Motor neuron (in vitro differentiated cells): Measurements from ENCODE around the gene PDE4D. TPM values are rescaled to one million over a fixed set of nuclear protein-coding genes. Genes with fewer than 3 reads are reported as not detected.
A peak's percentile ranks its signal among the peaks of the same experiment; 100 is the strongest.

Source experiments
- ATAC-seq, 8 experiments: fragments of 200-7000 bp; cut with Tn5 transposase; replicated peaks in 6 of 8; 2 replicates each; pipeline ENCODE4 v1.8.0; 2021; ENCODE audit warnings: mild to moderate bottlenecking in 8 of 8, moderate library complexity in 8 of 8
- H3K27ac ChIP-seq, 2 donors: fragments of 250-450 bp; sonication (Bioruptor Pico); 2 replicates each; pipeline ENCODE4 v1.9.0; 2021; ENCODE audit warnings: antibody characterized with exemption in 2 of 2, mild to moderate bottlenecking in 2 of 2, moderate library complexity in 1 of 2
- H3K4me1 ChIP-seq, 2 donors: fragments of 250-450 bp; sonication (Bioruptor Pico); replicated peaks in 1 of 2; 2 replicates each; pipeline ENCODE4 v1.6.1; 2021; ENCODE audit warnings: antibody characterized with exemption in 2 of 2, mild to moderate bottlenecking in 2 of 2, moderate library complexity in 1 of 2
- H3K4me3 ChIP-seq, 5 donors: fragments of 250-450 bp; sonication (Bioruptor Pico); 2 replicates each; pipeline ENCODE4 v1.9.0; 2021; ENCODE audit warnings: antibody characterized with exemption in 5 of 5, mild to moderate bottlenecking in 5 of 5, moderate library complexity in 4 of 5
- WGBS, 10 experiments: fragments of 450-650 bp; shearing (Covaris generic); methylation state at CpG; one replicate each; pipeline ENCODE4 v1.0.0; 2022; 5-methylcytosine and 5-hydroxymethylcytosine counted together
- in situ Hi-C, 9 experiments: fragments of 400-800 bp; cut with MboI; loops; one replicate each; pipeline ENCODE4 v1.15.0; 2021; ENCODE audit warnings: low sequenced_read_pairs in 9 of 9, low pct_unique_long_range_greater_than_20kb in 2 of 9; ENCODE audit not compliant: unreplicated experiment in 9 of 9
- total RNA-seq, 8 experiments: library from RNA; unstranded; fragments of 300-600 nt; gene quantifications; 2 replicates each; pipeline versions ENCODE4 v1.2.3 to v1.2.4, GENCODE V29; 2022

PDE4D gene
- total RNA-seq, 8 experiments from 2014 or later, result 10.1 to 57.2 (median 23.7) TPM

DNA sequence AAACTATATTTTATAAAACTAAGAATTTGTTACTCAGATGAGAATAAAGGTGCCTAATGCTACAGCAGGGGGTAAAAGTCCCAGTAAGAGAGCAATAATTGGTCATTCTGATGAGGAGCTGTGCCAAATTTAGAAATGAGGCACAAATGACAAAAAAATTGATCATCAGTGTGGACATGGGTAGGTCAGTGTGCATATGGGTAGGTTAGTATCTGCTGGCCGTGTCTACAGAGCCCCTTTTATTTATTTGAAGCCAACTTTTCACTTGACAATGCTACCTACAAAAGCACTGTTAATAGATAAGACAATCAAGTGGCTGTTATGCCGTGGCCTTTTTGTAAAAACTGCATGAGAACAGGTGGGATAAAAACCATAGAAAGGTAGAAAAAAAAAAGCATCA lies 856.1 kb downstream of the PDE4D start:
- in situ Hi-C loops, result loop anchor here in 2 of 9 experiments (25.0 kb wide), 1 partner anchor 125 kb away; no protein-coding TSS in a partner anchor

GRCh38 chr5:59037041-59037440 lies 856.5 kb downstream of the PDE4D start:
- H3K4me3 ChIP-seq, result peak overlapping the region in 3 of 5 donors; percentile 6 to 85 (median 57)
- in situ Hi-C loops, result loop anchor here in 2 of 9 experiments (25.0 kb wide), 1 partner anchor 125 kb away; no protein-coding TSS in a partner anchor
- ATAC-seq, result no peak
- H3K27ac ChIP-seq, result no peak overlapping the region
- 63 to 100% (median 90%) methylated on average over 1 to 2 of the region's 2 CpGs; no CpG with 5 or more reads in 2 of the 10 experiments for WGBS, 10 experiments
- H3K4me1 ChIP-seq, result peaks cover 0 to 19% of the 10 kb centered on the region in 2 donors

More for the DNA sequence above, 856.1 kb downstream of the PDE4D start:
- Histone ChIP-seq H3K4me3 (peak overlapping the region in 3 of 5 donors; percentile 6 to 85 (median 57)), H3K27ac (no peak overlapping the region), H3K4me1 (peaks cover 0 to 19% of the 10 kb centered on the region in 2 donors)
- 78 to 100% (median 83%) methylated on average over 1 to 2 of the region's 2 CpGs; no CpG with 5 or more reads in 1 of the 10 experiments for WGBS, 10 experiments
- ATAC-seq, result no peak

DNA sequence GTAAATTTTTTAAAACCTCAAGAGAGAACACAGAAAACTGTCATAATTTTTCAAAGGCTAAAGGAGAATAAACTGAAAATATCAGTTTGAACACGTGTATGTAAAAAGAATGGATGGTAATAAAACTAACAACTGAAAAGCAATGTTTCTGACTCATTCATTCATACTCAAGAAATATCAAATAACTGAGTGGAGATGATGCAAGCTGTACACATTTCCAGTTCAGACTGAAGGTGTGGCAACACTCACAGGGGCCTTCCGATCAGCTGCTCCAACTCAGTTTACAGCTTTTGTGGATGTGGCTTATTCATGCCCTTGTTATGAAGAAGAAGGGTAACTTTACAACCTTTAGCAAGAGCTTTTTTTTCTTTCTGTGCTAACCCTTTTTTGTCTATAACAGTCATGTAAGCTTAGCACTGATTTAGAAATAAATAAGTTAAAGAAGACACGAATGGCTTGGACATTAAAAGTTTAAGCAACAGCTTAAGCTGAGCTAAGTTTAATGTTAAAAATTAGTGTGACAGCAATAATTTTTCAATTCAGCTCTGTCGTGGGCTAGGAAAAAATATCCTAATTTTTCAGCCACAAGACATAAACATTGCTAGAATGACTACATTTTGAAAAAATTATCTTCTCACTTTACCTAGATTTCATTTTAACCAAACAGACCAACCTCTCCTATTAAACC lies 857.1 kb downstream of the PDE4D start:
- ATAC-seq, result peak in 6 of 8 experiments; percentile 3 to 63 (median 26)
- peaks cover 0 to 19% of the 10 kb centered on the region in 2 donors for H3K4me1 ChIP-seq
- peak overlapping the region in 2 of 5 donors; percentile 57 to 85 for H3K4me3 ChIP-seq
- in situ Hi-C loops, result loop anchor here in 2 of 9 experiments (25.0 kb wide), 1 partner anchor 126 kb away; no protein-coding TSS in a partner anchor
- 0 to 78% (median 48%) methylated on average over 2 to 4 of the region's 4 CpGs; no CpG with 5 or more reads in 1 of the 10 experiments for WGBS, 10 experiments
- H3K27ac ChIP-seq, result no peak overlapping the region

DNA sequence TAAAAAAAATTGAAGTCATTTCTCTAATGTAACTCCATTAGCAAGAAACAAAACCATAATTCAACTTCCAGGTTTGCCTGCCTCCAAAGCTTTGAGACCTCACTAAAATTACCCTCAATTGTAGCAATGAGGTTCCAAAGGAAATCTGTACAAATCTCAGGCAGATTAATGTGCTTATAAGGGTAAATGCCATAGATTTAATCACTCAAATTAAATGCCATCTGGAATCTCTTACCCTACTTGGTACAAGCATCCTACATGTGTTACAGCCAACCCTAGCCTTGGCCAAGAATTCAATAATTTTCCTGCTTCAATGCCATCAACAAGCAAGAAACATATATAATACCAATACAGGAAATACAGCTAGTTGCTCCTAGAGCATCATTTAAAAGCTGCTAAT lies 857.8 kb downstream of the PDE4D start:
- in situ Hi-C loops, result loop anchor here in 2 of 9 experiments (25.0 kb wide), 1 partner anchor 127 kb away; no protein-coding TSS in a partner anchor
- H3K27ac ChIP-seq, result no peak overlapping the region

GRCh38 chr5:59034498-59035186 lies 858.9 kb downstream of the PDE4D start:
- in situ Hi-C loops, result loop anchor here in 2 of 9 experiments (25.0 kb wide), 1 partner anchor 128 kb away; no protein-coding TSS in a partner anchor
- Histone ChIP-seq H3K4me1 (peaks cover 0 to 19% of the 10 kb centered on the region in 2 donors), H3K4me3 (no peak overlapping the region), H3K27ac (no peak overlapping the region)
- peak in 3 of 8 experiments; percentile 5 to 39 (median 21) for ATAC-seq
- WGBS, 10 experiments, result 0 to 69% (median 37%) methylated on average over 1 to 3 of the region's 3 CpGs; no CpG with 5 or more reads in 3 of the 10 experiments

More for the DNA sequence above, 857.8 kb downstream of the PDE4D start:
- Histone ChIP-seq H3K4me3 (peak overlapping the region in 2 of 5 donors; percentile 57 to 85), H3K4me1 (peaks cover 0 to 19% of the 10 kb centered on the region in 2 donors)
- no peak for ATAC-seq

- Histone ChIP-seq H3K4me1 (no peaks in the 10 kb centered on the region), H3K27ac (no peak overlapping the region), H3K4me3 (no peak overlapping the region)
- WGBS, 10 experiments, result 57 to 100% (median 95%) methylated on average over 1 to 6 of the region's 6 CpGs
- no peak for ATAC-seq
- in situ Hi-C loops, result loop anchor here in 2 of 9 experiments (25.0 kb wide), 1 partner anchor 135 kb away; no protein-coding TSS in a partner anchor
Observed at GRCh38 chr5:59027145-59027907, 866.2 kb downstream of the PDE4D start.

- Histone ChIP-seq H3K4me3 (no peak overlapping the region), H3K27ac (no peak overlapping the region), H3K4me1 (no peaks in the 10 kb centered on the region)
- in situ Hi-C loops, result loop anchor here in 2 of 9 experiments (25.0 kb wide), 1 partner anchor 137 kb away; no protein-coding TSS in a partner anchor
- ATAC-seq, result peak in 5 of 8 experiments; percentile 21 to 93 (median 33)
- WGBS, 10 experiments, result 75 to 100% (median 100%) methylated on average over 1 of the region's 1 CpG; no CpG with 5 or more reads in 4 of the 10 experiments
Observed at GRCh38 chr5:59025734-59026133, 867.8 kb downstream of the PDE4D start.

DNA sequence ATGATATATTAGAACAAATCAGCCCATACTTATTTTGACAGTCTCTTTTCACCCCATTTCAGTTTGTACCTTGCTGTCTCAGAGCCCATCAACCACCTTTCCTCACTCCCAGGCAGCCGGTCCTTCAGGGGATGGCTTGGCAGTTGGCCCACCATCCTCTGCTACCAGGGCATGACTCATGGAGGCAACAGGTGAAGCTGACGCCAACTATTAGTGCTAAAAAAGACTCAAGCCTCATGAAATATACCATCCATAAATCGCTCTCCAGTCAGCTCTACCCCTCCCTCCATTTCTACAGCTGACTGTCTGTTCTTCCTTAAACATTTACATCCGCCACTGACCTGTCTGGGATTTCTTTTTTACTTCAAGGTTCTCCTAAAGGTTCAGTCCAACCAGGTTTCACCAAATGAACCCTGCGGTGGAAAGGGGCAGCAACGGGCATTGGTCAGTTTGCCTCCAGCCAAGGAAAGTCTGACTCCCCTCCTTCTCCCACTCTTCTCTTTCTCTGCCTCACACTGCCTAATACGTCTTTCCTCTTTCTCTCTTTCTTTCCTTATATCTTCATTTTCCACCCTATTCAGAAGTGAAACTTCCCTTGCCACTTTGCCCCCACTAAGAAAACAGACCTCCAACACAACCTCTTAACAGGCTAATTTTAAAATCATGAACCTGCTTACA lies 871.5 kb downstream of the PDE4D start:
- Histone ChIP-seq H3K4me3 (no peak overlapping the region), H3K27ac (no peak overlapping the region), H3K4me1 (no peaks in the 10 kb centered on the region)
- in situ Hi-C loops, result loop anchor here in 2 of 9 experiments (25.0 kb wide), 2 partner anchors 110 to 135 kb away; no protein-coding TSS in a partner anchor
- 57 to 90% (median 75%) methylated on average over 1 to 7 of the region's 7 CpGs for WGBS, 10 experiments
- ATAC-seq, result no peak

DNA sequence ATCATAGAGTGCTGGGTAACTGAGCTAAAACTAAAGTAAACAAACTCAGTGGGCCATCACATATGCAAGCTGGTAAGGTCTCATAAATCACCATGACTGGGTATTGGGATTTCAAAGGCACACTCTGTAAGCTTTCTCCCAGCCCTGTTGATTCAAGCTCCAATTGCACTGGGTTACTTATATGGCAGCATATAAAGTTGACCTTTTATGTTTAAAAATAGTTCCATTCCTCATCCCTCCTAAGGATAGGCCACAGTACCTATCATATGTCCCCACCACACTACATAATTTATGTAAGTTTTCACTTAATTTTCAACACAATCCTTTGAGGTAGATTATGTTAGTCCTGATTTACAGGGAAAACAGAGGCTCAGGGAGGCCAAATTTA lies 872.2 kb downstream of the PDE4D start:
- Histone ChIP-seq H3K27ac (no peak overlapping the region), H3K4me1 (no peaks in the 10 kb centered on the region), H3K4me3 (no peak overlapping the region)
- in situ Hi-C loops, result loop anchor here in 2 of 9 experiments (25.0 kb wide), 2 partner anchors 109 to 134 kb away; no protein-coding TSS in a partner anchor
- peak in 4 of 8 experiments; percentile 18 to 60 (median 32) for ATAC-seq

GRCh38 chr5:59020611-59021285 lies 872.8 kb downstream of the PDE4D start:
- 13 to 100% (median 50%) methylated on average over 1 to 3 of the region's 3 CpGs; no CpG with 5 or more reads in 1 of the 10 experiments for WGBS, 10 experiments
- Histone ChIP-seq H3K4me1 (no peaks in the 10 kb centered on the region), H3K27ac (no peak overlapping the region), H3K4me3 (no peak overlapping the region)
- ATAC-seq, result peak in 5 of 8 experiments; percentile 39 to 80 (median 63)
- in situ Hi-C loops, result loop anchor here in 2 of 9 experiments (25.0 kb wide), 2 partner anchors 108 to 133 kb away; no protein-coding TSS in a partner anchor

- H3K27ac ChIP-seq, result no peak overlapping the region
- ATAC-seq, result no peak
- no peaks in the 10 kb centered on the region for H3K4me1 ChIP-seq
- 33 to 88% (median 81%) methylated on average over 1 of the region's 1 CpG for WGBS, 10 experiments
- in situ Hi-C loops, result loop anchor here in 2 of 9 experiments (25.0 kb wide), 2 partner anchors 107 to 132 kb away; no protein-coding TSS in a partner anchor
- H3K4me3 ChIP-seq, result no peak overlapping the region
Observed at GRCh38 chr5:59019078-59019477, 874.4 kb downstream of the PDE4D start.
